Upper lobe of right lung (tissue), 1 donor: ENCODE data around the gene GAL. TPM values are rescaled to one million over a fixed set of nuclear protein-coding genes. Genes with fewer than 3 reads are reported as not detected.
A peak's percentile ranks its signal among the peaks of the same experiment; 100 is the strongest.

Experiments used
- ATAC-seq: fragments of 200-7000 bp; cut with Tn5 transposase; one replicate; pipeline ENCODE4 v1.9.1; 2020; ENCODE audit warnings: mild to moderate bottlenecking, moderate library complexity
- DNase-seq: peaks from one replicate; pipeline ENCODE4 v3.0.0-alpha.2; 2020
- H3K27ac ChIP-seq: fragments of 200-600 bp; one replicate; pipeline ENCODE4 v1.8.0; 2022
- H3K27me3 ChIP-seq: fragments of 200-600 bp; one replicate; pipeline ENCODE4 v1.8.0; 2022; ENCODE audit warnings: mild to moderate bottlenecking
- H3K36me3 ChIP-seq: fragments of 200-600 bp; one replicate; pipeline ENCODE4 v1.8.0; 2022
- H3K4me1 ChIP-seq: fragments of 200-600 bp; one replicate; pipeline ENCODE4 v1.8.0; 2022
- H3K4me3 ChIP-seq: fragments of 200-600 bp; one replicate; pipeline ENCODE4 v1.8.0; 2022; ENCODE audit warnings: mild to moderate bottlenecking
- H3K9me3 ChIP-seq: fragments of 200-600 bp; one replicate; pipeline ENCODE4 v1.8.0; 2022
- intact Hi-C: fragments of 100-400 bp; cut with DNase I; formaldehyde crosslinking; loops from one replicate; pipeline ENCODE4 v1.11.0; 2022
- total RNA-seq: library from RNA; stranded (reverse); fragmentation: NEBNext Ultra II Directional; extraction: Animal tissue kit (Norgen Biotek cat#: 25700); gene quantifications from one replicate; pipeline ENCODE4 v1.2.1, GENCODE V29; 2021
- TF ChIP-seq, protein P1 (sequence below): fragments of 200-600 bp; IDR thresholded peaks from one replicate; pipeline ENCODE4 v1.8.0; 2022; ENCODE audit warnings: antibody characterized with exemption
- donor health status: DM: no; HTN: yes; CAD: no; lungs with severe emphysema.

GAL gene
- total RNA-seq, 1 donor from 2014 or later = not detected

- TF ChIP-seq, protein P1, sequence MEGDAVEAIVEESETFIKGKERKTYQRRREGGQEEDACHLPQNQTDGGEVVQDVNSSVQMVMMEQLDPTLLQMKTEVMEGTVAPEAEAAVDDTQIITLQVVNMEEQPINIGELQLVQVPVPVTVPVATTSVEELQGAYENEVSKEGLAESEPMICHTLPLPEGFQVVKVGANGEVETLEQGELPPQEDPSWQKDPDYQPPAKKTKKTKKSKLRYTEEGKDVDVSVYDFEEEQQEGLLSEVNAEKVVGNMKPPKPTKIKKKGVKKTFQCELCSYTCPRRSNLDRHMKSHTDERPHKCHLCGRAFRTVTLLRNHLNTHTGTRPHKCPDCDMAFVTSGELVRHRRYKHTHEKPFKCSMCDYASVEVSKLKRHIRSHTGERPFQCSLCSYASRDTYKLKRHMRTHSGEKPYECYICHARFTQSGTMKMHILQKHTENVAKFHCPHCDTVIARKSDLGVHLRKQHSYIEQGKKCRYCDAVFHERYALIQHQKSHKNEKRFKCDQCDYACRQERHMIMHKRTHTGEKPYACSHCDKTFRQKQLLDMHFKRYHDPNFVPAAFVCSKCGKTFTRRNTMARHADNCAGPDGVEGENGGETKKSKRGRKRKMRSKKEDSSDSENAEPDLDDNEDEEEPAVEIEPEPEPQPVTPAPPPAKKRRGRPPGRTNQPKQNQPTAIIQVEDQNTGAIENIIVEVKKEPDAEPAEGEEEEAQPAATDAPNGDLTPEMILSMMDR = no peak
- no peaks in the 10 kb centered on the region for H3K4me1 ChIP-seq
- DNase-seq (peak; percentile 16), ATAC-seq (no peak)
- no peaks in the 10 kb centered on the region for H3K9me3 ChIP-seq
- H3K36me3 ChIP-seq = no peaks in the 10 kb centered on the region
- no peaks in the 10 kb centered on the region for H3K27me3 ChIP-seq
- no peak overlapping the region for H3K27ac ChIP-seq
- H3K4me3 ChIP-seq = no peak overlapping the region
- intact Hi-C loops = no loop called here
Observed at GRCh38 chr11:68665436-68665835, 18.9 kb upstream of the GAL start.

DNA sequence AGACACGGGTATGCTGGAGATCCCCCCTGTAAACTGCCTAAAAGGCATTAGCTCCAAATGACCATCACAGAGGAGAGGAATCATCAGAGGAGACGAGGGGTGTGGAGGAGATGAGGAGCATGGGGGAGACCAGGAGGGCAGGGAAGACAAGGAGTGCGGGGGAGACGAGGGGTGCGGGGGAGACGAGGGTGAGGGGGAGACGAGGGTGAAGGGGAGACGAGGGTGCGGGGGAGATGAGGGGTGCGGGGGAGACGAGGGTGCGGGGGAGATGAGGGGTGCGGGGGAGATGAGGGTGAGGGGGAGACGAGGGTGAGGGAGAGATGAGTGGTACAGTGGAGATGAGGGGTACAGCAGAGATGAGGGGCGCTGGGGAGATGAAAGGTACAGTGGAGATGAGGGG is 17.5 kb upstream of the GAL start:
- Histone ChIP-seq H3K4me1 (no peaks in the 10 kb centered on the region), H3K27ac (no peak overlapping the region), H3K9me3 (no peaks in the 10 kb centered on the region), H3K36me3 (no peaks in the 10 kb centered on the region), H3K4me3 (no peak overlapping the region), H3K27me3 (no peaks in the 10 kb centered on the region)
- intact Hi-C loops = no loop called here
- ATAC-seq = no peak
- TF ChIP-seq, protein P1 = no peak
- peak; percentile 16 for DNase-seq

DNA sequence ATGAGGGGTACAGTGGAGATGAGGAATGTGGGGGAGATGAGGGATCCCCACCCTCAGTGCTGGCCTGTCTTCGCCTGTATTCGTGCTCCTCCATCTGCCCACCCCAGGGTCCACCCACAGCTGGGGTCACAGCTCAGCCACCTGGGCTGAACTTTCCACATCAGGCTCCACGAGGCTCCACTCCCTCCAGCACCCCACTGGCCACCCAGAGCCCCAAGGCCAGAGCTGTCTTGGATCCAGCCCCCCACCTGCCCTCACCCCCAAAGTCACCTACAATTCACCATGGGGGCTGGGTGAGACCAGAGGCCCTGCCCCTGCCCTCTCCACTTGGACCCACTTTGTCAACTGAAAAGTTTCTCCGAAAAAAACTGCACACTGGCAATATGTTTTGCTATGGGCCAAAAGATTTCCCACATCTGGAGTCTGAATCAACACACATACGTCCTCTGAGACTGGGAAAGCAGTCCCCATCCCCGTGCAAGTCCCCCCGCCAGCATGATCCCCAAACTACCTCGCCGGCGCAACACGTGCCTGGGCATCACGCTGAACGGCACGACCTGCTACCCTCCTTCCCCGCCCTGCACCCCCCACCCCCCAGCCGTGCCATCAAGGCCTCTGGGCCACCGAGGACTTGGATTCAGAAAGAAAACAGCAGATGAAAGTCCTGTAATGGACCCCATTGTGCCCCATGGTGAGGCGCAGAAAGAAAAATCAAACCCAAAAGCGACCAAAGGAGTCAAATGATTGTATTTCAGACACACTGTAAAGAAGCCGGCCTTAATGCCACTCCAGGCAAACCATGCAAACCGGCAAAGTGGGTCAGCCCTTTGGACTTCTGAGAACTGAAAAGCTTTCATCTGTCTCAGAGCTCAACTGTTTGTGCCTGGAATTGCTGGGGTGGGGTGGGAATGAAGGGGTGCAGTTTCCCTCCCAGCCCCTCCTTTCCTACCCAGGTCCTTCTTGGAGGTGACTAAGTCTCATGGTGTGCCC is 16.5 kb upstream of the GAL start:
- TF ChIP-seq, protein P1 = no peak
- Histone ChIP-seq H3K4me3 (no peak overlapping the region), H3K36me3 (no peaks in the 10 kb centered on the region), H3K9me3 (no peaks in the 10 kb centered on the region), H3K27ac (no peak overlapping the region), H3K4me1 (no peaks in the 10 kb centered on the region), H3K27me3 (no peaks in the 10 kb centered on the region)
- ATAC-seq (peak; percentile 33), DNase-seq (peak; percentile 34)
- intact Hi-C loops = no loop called here

DNA sequence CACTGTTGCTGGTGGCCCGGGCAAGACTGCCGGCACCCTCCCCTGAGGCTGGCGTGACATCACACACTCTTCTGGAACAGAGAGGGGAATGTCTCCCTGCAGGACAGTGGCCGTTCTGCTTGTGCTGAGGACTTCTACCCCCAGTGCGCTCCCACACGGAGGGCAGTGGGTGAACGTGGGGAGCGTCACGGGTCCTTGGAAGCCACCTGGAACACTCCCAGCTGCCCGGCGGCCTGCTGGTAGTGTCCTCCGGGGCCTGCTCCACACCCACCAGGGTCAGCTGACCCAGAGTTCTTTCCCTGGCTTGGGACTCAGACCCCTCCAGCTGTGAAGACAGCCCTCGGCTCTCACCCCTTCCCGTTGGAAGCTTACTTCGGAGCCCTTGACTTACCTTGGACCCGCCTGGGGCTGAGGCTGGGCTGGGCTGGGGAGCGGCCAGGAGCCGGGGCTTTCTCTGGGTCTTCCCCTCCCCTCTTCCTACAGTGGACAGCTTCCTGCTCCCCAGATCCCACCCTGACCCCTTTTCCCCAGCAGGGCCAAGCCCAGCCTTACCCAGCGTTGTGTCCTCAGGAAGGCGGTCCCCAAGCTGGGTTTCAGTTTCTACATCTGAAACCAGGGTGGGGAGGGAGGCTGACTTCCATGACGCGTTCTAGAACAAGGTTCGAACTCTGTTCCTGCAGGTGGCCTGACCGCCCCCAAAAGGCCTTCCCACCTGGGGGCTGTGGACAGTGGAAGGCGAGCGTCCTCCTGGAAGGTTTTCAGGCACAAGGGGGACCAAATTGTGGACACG is 14.8 kb upstream of the GAL start:
- H3K27ac ChIP-seq = no peak overlapping the region
- no peaks in the 10 kb centered on the region for H3K9me3 ChIP-seq
- no peaks in the 10 kb centered on the region for H3K4me1 ChIP-seq
- H3K27me3 ChIP-seq = no peaks in the 10 kb centered on the region
- intact Hi-C loops = no loop called here
- H3K36me3 ChIP-seq = no peaks in the 10 kb centered on the region
- TF ChIP-seq, protein P1 = no peak
- no peak overlapping the region for H3K4me3 ChIP-seq
- DNase-seq (peak; percentile 57), ATAC-seq (no peak)

DNA sequence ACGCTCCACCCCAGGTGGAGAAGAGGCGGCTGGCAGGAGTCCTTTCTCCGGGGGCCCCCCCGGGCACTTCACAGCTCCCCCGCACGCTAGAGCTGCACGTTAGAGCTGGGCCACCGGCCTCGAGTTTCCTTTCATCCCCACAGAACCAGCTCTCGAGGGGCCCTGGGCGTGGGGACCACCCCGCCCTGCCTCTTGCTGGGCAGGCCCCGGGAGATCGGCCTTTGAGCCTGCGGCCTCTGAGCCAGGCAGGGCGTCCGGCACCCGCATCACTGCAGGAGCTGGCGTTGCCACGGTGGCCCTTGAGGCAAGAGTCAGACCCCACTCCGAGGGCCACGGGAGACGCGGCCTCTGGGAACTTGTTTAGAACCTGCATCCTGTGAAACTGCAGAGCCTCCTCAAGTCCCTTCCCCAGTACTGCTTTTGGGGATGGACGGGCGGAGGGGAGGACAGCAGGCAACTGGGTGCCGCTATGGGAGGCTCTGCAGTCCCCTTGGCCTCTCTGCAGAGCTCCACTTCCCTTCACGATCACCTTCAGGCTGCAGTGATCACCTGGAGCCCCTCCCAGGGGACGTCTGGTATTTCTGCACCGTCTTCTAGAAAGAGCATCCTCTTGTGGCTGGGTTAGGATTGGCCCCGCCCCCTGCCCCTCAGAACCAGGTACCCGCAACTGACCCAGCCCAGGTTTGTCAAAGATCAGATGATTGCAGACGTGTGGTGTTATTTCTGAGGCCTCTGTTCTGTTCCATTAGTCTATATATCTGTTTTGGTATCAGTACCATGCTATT is 13.9 kb upstream of the GAL start:
- intact Hi-C loops = no loop called here
- DNase-seq (peak; percentile 63), ATAC-seq (no peak)
- Histone ChIP-seq H3K4me3 (no peak overlapping the region), H3K36me3 (no peaks in the 10 kb centered on the region), H3K4me1 (no peaks in the 10 kb centered on the region), H3K27ac (no peak overlapping the region), H3K27me3 (no peaks in the 10 kb centered on the region), H3K9me3 (no peaks in the 10 kb centered on the region)
- TF ChIP-seq, protein P1 = no peak
